Type B pancreatic cell (in vitro differentiated cells): ENCODE results near the gene CLMN. TPM values are rescaled to one million over a fixed set of nuclear protein-coding genes. Genes with fewer than 3 reads are reported as not detected.

Experiments
- DNase-seq: peaks from one replicate; pipeline ENCODE4 v3.0.0; 2021; ENCODE audit warnings: mixed read lengths; ENCODE audit not compliant: unreplicated experiment; ENCODE audit errors: extremely low spot score
- H3K27ac Mint-ChIP-seq: 2 replicates; pipeline ENCODE4 v1.8.0; 2021; ENCODE audit warnings: mild to moderate bottlenecking, mixed read lengths
- H3K27me3 Mint-ChIP-seq: 2 replicates; pipeline ENCODE4 v1.8.0; 2021; ENCODE audit warnings: mixed read lengths
- H3K36me3 Mint-ChIP-seq: 2 replicates; pipeline ENCODE4 v1.8.0; 2021; ENCODE audit warnings: mixed read lengths
- H3K4me1 Mint-ChIP-seq: one replicate; pipeline ENCODE4 v1.8.0; 2021; ENCODE audit warnings: mixed read lengths; ENCODE audit not compliant: unreplicated experiment
- H3K4me3 Mint-ChIP-seq: 2 replicates; pipeline ENCODE4 v1.8.0; 2021; ENCODE audit warnings: mild to moderate bottlenecking, mixed read lengths
- H3K9me3 Mint-ChIP-seq: 2 replicates; pipeline ENCODE4 v1.8.0; 2021; ENCODE audit warnings: mixed read lengths
- CTCF ChIP-seq: fragments of 200-600 bp; sonication (generic); conservative IDR thresholded peaks from 2 replicates; pipeline ENCODE4 v1.5.0; 2021; ENCODE audit warnings: antibody characterized with exemption, mild to moderate bottlenecking
- total RNA-seq: library from RNA; stranded (reverse); gene quantifications from 2 replicates; pipeline ENCODE4 v1.2.1, GENCODE V29; 2021; ENCODE audit warnings: low replicate concordance

Gene CLMN
- total RNA-seq, 1 donor from 2014 or later, result 23.0 TPM

- no peak for DNase-seq
- Mint-ChIP-seq H3K4me3 (no peak overlapping the region), H3K27me3 (no peaks in the 10 kb centered on the region), H3K27ac (no peak overlapping the region), H3K9me3 (peaks cover 18% of the 10 kb centered on the region), H3K36me3 (peaks cover 17% of the 10 kb centered on the region), H3K4me1 (peaks cover 14% of the 10 kb centered on the region)
- no peak for TF ChIP-seq CTCF
Observed at GRCh38 chr14:95165517-95165916, 154.2 kb downstream of the CLMN start.

- Mint-ChIP-seq H3K4me3 (no peak overlapping the region), H3K27ac (no peak overlapping the region), H3K27me3 (no peaks in the 10 kb centered on the region), H3K9me3 (peaks cover 18% of the 10 kb centered on the region), H3K36me3 (peaks cover 17% of the 10 kb centered on the region), H3K4me1 (peaks cover 21% of the 10 kb centered on the region)
- no peak for TF ChIP-seq CTCF
- no peak for DNase-seq
Observed at GRCh38 chr14:95164506-95164905, 155.2 kb downstream of the CLMN start.

GRCh38 chr14:95163666-95164065 lies 156.0 kb downstream of the CLMN start:
- DNase-seq, result no peak
- Mint-ChIP-seq H3K4me3 (no peak overlapping the region), H3K27me3 (no peaks in the 10 kb centered on the region), H3K4me1 (peaks cover 21% of the 10 kb centered on the region), H3K9me3 (peaks cover 18% of the 10 kb centered on the region), H3K36me3 (peaks cover 17% of the 10 kb centered on the region), H3K27ac (no peak overlapping the region)
- TF ChIP-seq CTCF, result no peak

- no peak for DNase-seq
- Mint-ChIP-seq H3K4me3 (no peak overlapping the region), H3K27ac (no peak overlapping the region), H3K27me3 (no peaks in the 10 kb centered on the region), H3K36me3 (peaks cover 16% of the 10 kb centered on the region), H3K9me3 (peaks cover 18% of the 10 kb centered on the region), H3K4me1 (peaks cover 23% of the 10 kb centered on the region)
- no peak for TF ChIP-seq CTCF
Observed at GRCh38 chr14:95163132-95163531, 156.6 kb downstream of the CLMN start.

- no peak overlapping the region for H3K27ac Mint-ChIP-seq
- no peak for TF ChIP-seq CTCF
- no peak overlapping the region for H3K4me3 Mint-ChIP-seq
- H3K9me3 Mint-ChIP-seq, result peaks cover 18% of the 10 kb centered on the region
- peaks cover 25% of the 10 kb centered on the region for H3K4me1 Mint-ChIP-seq
- no peaks in the 10 kb centered on the region for H3K27me3 Mint-ChIP-seq
- no peak for DNase-seq
- peaks cover 13% of the 10 kb centered on the region for H3K36me3 Mint-ChIP-seq
Observed at GRCh38 chr14:95162641-95163040, 157.1 kb downstream of the CLMN start.
